ENCODE results near the gene TRAM2.

The TRAM2 gene

GRCh38 chr6:52547647-52548352 is 29.1 kb downstream of the TRAM2 start:
- DNase-seq (ENCODE audit: low read depth in 2 of 2) = no peak

DNA sequence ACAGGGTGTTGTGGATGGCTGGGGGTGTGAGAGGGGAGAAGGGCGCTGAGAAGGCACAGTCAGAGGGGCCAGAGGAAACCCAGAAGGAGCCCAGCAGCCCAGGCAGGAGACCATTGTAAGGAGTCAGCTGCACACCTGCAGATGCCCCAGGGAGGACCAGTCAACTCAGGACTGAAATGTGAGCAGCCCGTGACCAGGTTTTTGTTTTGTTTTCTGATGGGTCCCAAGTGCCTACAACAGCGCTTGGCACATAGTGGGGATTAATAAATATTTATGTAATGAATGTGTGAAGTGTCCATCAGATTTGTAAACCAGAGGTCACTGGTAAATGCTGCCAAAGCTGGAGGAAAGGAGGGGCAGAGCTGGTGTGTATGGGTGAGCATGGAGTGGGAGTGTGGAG is 30.2 kb downstream of the TRAM2 start:
- DNase-seq (ENCODE audit: low read depth in 2 of 2) = no peak

GRCh38 chr6:52546192-52546591 is 30.7 kb downstream of the TRAM2 start:
- no peak for DNase-seq (ENCODE audit: low read depth in 2 of 2)

GRCh38 chr6:52545406-52546119 is 31.3 kb downstream of the TRAM2 start:
- DNase-seq (ENCODE audit: low read depth in 2 of 2) = no peak

- no peak for DNase-seq (ENCODE audit: low read depth in 2 of 2)
Observed at GRCh38 chr6:52544602-52545405, 32.1 kb downstream of the TRAM2 start.

- no peak for DNase-seq (ENCODE audit: low read depth in 2 of 2)
Observed at GRCh38 chr6:52543729-52544601, 32.9 kb downstream of the TRAM2 start.

DNA sequence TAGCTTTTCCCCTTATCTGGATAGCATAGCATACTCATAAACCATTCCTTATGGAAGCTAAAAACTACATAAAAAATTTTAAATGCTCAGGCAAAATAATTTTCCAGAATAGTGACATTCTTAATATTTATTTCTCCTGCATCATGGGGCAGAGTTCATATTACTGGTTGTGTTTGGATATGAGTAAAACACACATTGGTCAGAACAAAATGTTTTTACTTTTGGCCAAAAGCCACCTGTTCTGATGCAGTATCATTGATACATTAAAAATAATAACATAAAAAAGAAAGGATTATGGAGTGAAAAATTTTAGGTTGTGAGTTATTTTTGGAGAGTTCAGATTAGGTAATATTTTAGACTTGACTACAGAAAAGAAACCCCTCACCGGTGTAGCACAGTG is 33.6 kb downstream of the TRAM2 start:
- no peak for DNase-seq (ENCODE audit: low read depth in 2 of 2)

- no peak for DNase-seq (ENCODE audit: low read depth in 2 of 2)
Observed at GRCh38 chr6:52541135-52541534, 35.7 kb downstream of the TRAM2 start.

GRCh38 chr6:52540286-52540902 is 36.5 kb downstream of the TRAM2 start:
- no peak for DNase-seq (ENCODE audit: low read depth in 2 of 2)

- no peak for DNase-seq (ENCODE audit: low read depth in 2 of 2)
Observed at GRCh38 chr6:52539607-52540006, 37.3 kb downstream of the TRAM2 start.

DNA sequence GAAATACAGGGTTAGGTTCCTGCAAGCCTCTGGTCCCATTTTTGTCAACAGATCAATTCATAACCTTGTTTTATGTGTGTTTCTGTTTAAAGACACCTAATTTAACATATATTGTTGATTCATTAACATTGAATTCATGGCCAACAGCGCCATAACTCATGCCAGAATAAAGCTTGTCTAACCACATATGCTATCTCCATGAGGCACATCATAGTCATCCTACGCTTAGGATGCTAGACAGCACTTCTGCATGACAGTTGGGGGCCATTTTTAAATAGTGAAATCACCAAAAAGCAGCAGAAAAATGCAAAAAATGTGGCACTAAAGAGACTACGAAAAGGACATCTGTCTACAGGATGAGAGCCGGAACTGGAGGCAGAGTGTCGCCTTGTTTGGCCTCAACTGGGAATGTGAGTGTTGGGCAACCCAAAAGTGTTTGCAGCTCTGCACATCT is 37.9 kb downstream of the TRAM2 start:
- DNase-seq (ENCODE audit: low read depth in 2 of 2) = no peak

GRCh38 chr6:52538252-52538900 is 38.5 kb downstream of the TRAM2 start:
- DNase-seq (ENCODE audit: low read depth in 2 of 2) = no peak

DNA sequence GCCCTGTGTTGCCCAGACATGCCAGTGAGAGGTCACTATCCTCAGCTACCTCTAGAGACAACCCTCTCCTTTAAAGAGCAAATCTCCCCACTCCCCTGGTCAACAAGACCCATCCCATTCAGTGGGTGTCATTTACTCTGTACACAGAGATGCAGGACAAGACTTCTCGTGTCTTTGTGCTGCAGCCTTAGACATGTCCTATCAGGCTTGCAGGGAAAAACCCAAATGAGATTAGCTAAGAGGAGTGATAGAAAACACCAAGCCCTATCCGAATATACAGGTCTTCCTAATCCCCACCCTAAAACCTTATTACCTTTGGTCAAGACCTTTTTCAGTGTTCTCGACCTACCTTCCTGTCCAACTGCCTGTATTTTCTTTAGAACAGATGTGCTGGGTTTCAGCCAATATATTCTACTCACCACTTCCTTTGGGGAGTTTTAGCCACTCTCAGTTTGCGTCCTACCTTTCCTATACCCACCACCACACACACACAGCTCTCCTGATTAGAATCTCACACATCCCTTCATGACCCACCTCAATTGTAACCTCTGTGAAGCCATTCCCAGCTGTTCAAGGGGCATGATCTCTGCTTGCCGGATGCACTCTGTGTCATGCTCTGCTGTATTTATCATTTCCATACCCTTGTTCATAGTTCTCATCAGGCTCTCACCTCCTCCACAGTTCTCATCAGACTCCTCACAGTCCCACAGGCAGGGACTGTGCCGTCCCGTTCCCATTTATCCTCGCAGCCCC is 39.7 kb downstream of the TRAM2 start:
- DNase-seq (ENCODE audit: low read depth in 2 of 2) = no peak

GRCh38 chr6:52536424-52536916 is 40.4 kb downstream of the TRAM2 start:
- no peak for DNase-seq (ENCODE audit: low read depth in 2 of 2)

GRCh38 chr6:52535711-52536423 is 41.0 kb downstream of the TRAM2 start:
- no peak for DNase-seq (ENCODE audit: low read depth in 2 of 2)

DNA sequence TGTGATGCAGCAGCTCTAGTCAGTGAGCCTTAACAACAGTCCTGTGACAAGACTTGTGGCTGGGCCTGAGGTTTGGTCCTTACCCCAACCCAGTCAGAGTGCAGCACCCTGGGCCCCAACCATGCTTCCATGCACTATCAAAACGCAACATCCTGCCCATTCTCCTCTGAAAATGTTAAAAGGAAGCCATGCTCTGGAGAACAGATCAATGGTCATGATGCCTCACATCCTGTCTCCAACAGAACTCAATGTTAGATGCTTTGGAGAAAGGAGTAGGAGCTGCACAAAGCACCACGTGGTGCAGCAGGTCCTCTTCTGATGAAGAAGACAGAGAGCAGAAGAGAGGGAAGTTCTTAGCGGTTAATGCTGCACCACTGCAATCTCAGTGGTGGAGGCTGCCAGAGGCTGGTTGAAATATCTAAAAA is 41.9 kb downstream of the TRAM2 start:
- DNase-seq (ENCODE audit: low read depth in 2 of 2) = no peak

GRCh38 chr6:52534363-52534762 is 42.5 kb downstream of the TRAM2 start:
- no peak for DNase-seq (ENCODE audit: low read depth in 2 of 2)

DNA sequence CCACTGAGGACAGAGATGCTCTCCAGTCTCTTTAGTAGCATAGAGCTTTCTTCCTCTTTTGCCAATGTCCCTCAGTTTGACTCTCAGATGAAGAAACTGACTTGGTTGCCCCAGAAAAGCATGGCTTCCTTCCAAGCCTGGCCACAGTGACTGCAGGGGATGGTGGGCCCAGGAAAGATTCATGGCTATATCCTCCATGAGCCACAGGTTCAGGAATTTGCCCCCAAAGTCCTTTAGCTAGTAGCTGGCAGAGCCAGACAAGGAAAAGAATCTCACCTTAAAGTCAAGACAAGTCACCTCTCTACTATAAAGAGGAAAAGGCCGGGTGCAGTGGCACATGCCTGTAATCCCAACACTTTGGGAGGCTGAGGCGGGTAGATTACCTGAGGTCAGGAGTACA is 43.4 kb downstream of the TRAM2 start:
- DNase-seq (ENCODE audit: low read depth in 2 of 2) = no peak

GRCh38 chr6:52532457-52532856 is 44.4 kb downstream of the TRAM2 start:
- DNase-seq (ENCODE audit: low read depth in 2 of 2) = no peak
